CD8-positive, alpha-beta memory T cell (primary cell): ENCODE data around the gene UBC. TPM values are rescaled to one million over a fixed set of nuclear protein-coding genes. Genes with fewer than 3 reads are reported as not detected.
"Not testable (repeated sequence)": the region's sequence is repeated elsewhere in the genome, so short reads cannot be mapped to it uniquely, and the experiment has no call there.

Source experiments
- CTCF ChIA-PET: fragments of 350-600 bp; sonication (Branson Sonifier 250); formaldehyde crosslinking; loops from one replicate; lab custom pipeline; 2021; ENCODE audit warnings: antibody characterized with exemption; lab: Charles Lee
- POLR2A ChIA-PET: fragments of 350-600 bp; sonication (Branson Sonifier 250); formaldehyde crosslinking; loops from one replicate; lab custom pipeline; 2021; ENCODE audit warnings: antibody characterized with exemption; lab: Charles Lee
- DNase-seq, 5 donors: peaks; one replicate each; pipeline versions ENCODE4 v3.0.0 to v3.0.0-alpha.2; 2020 to 2022; ENCODE audit warnings: mixed read lengths in 1 of 5
- H3K27ac ChIP-seq: one replicate; pipeline ENCODE4 v1.7.0; 2013; ENCODE audit warnings: low read depth, mild to moderate bottlenecking, low read length, moderate library complexity
- H3K27me3 ChIP-seq: 2 replicates; pipeline ENCODE4 v1.7.0; 2013; ENCODE audit warnings: low read length, mild to moderate bottlenecking; ENCODE audit not compliant: insufficient read depth, poor library complexity, severe bottlenecking
- H3K36me3 ChIP-seq: 2 replicates; pipeline ENCODE4 v1.7.0; 2013; ENCODE audit warnings: mild to moderate bottlenecking, low read length, moderate library complexity; ENCODE audit not compliant: insufficient read depth
- H3K4me1 ChIP-seq: 2 replicates; pipeline ENCODE4 v1.7.0; 2013; ENCODE audit warnings: mild to moderate bottlenecking, low read length, moderate library complexity; ENCODE audit not compliant: insufficient read depth
- H3K4me3 ChIP-seq: 2 replicates; pipeline ENCODE4 v1.7.0; 2013; ENCODE audit warnings: mild to moderate bottlenecking, low read length
- H3K9me3 ChIP-seq: 2 replicates; pipeline ENCODE4 v1.7.0; 2013; ENCODE audit warnings: mild to moderate bottlenecking, low read length
- H3K27ac Mint-ChIP-seq, 8 donors: one replicate each; pipeline ENCODE4 v1.8.0; 2020 to 2021; ENCODE audit warnings: mixed read lengths in 8 of 8, mild to moderate bottlenecking in 6 of 8, inconsistent platforms in 3 of 8, moderate library complexity in 3 of 8
- H3K27me3 Mint-ChIP-seq, 2 donors: one replicate each; pipeline ENCODE4 v1.8.0; 2020 to 2021; ENCODE audit warnings: mixed read lengths in 2 of 2, mild to moderate bottlenecking in 1 of 2, moderate library complexity in 1 of 2
- H3K36me3 Mint-ChIP-seq, 3 donors: one replicate each; pipeline ENCODE4 v1.8.0; 2020 to 2021; ENCODE audit warnings: mixed read lengths in 3 of 3, inconsistent platforms in 1 of 3, mild to moderate bottlenecking in 1 of 3
- H3K4me1 Mint-ChIP-seq, 3 donors: one replicate each; pipeline ENCODE4 v1.8.0; 2020 to 2021; ENCODE audit warnings: mixed read lengths in 3 of 3, inconsistent platforms in 1 of 3, mild to moderate bottlenecking in 1 of 3
- H3K4me3 Mint-ChIP-seq, 7 donors: one replicate each; pipeline ENCODE4 v1.8.0; 2020 to 2021; ENCODE audit warnings: mixed read lengths in 7 of 7, mild to moderate bottlenecking in 6 of 7, moderate library complexity in 4 of 7, inconsistent platforms in 2 of 7
- H3K9me3 Mint-ChIP-seq, 5 donors: one replicate each; pipeline ENCODE4 v1.8.0; 2020 to 2022; ENCODE audit warnings: mixed read lengths in 5 of 5, mild to moderate bottlenecking in 3 of 5, moderate library complexity in 2 of 5, inconsistent platforms in 1 of 5
- polyA plus RNA-seq: library from polyadenylated mRNA; unstranded; fragments of 300-500 nt; fragmentation: Illumina TruSeq; gene quantifications from one replicate; pipeline ENCODE4 v1.2.3, GENCODE V29; 2021
- total RNA-seq, 2 experiments: library from RNA; stranded (reverse); gene quantifications; one replicate each; pipeline ENCODE4 v1.2.3, GENCODE V29; 2021

Gene UBC
- total and polyA plus RNA-seq, 3 experiments from 2014 or later, result 839 to 1,913 (median 849) TPM

DNA sequence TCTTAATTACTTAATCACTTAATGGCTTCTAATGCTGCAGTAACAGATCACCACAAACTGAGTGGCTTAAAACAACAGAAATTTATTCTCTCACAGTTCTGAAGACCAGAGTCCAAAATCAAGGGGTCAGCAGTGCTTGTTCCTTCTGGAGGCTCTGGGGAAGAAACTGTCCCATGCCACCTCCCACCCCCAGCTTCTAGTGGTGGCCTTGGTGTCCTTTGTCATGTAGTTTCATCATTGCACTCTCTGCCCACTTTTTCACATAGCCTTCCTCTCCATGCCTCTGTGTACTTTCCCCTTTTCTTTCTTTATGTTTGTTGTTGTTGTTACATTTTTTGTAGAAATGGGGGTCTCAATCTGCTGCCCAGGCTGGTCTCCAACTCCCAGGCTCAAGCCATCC is 16.1 kb upstream of the UBC start:
- peak overlapping the region in 1 of 8 donors; percentile 59 for H3K27ac Mint-ChIP-seq
- Histone ChIP-seq H3K36me3 (no peaks in the 10 kb centered on the region), H3K4me3 (no peak overlapping the region), H3K27me3 (no peaks in the 10 kb centered on the region), H3K27ac (no peak overlapping the region), H3K9me3 (no peaks in the 10 kb centered on the region), H3K4me1 (peaks cover 19% of the 10 kb centered on the region)
- H3K27me3 Mint-ChIP-seq, result peaks cover 0 to 10% of the 10 kb centered on the region in 2 donors
- no peak for DNase-seq
- H3K4me1 Mint-ChIP-seq, result peaks cover 21 to 27% (median 23%) of the 10 kb centered on the region in 3 donors
- H3K36me3 Mint-ChIP-seq, result peaks cover 0 to 8% (median 0%) of the 10 kb centered on the region in 3 donors
- H3K4me3 Mint-ChIP-seq, result peak overlapping the region in 4 of 7 donors; percentile 32 to 57 (median 40)
- ChIA-PET CTCF (interaction anchor here (2.8 to 17.0 kb wide), 2 partner anchors 10 to 16 kb away, joined by 17 to 711 read pairs; partner anchors contain the start of gene UBC), POLR2A (interaction anchor here (1.0 kb wide), 2 partner anchors 16 to 24 kb away, joined by 3 read pairs; partner anchors contain the start of gene UBC)
- peaks cover 0 to 10% (median 7%) of the 10 kb centered on the region in 5 donors for H3K9me3 Mint-ChIP-seq

DNA sequence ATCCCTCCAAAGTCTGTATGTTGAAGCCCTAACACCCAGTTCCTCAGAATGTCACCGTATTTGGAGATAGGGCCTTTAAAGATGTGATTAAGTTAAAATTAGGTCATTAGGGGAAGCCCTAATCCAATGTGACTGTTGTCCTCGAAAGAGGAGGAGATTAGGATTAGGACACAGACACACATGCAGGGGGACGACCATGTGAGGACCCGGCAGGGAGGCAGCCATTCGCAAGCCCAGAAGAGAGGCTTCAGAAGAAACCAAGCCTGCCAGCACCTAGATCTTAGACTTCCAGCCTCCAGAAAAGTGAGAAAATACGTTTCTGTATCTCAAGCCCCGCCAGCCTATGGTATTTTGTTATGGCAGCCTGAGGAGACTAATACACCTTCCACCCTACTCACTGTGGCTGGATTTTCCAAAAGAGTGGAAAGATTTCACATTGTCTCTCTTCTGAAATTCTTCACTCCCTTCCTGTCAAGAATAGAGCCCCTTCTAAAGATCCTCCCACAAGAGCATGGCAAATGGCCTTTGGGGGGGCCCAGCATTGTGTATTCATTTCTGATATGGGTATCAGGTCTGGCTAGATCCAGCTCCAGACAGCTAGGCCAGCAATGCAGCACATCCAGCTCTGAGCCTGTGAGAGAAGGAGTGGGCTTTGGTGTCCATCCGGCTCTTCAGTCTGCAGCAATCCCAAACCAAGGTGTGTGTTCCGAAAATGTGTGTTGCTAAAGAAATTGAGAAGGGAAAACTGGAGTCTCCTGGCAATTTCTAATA is 15.4 kb upstream of the UBC start:
- H3K9me3 Mint-ChIP-seq, result peaks cover 0 to 10% (median 7%) of the 10 kb centered on the region in 5 donors
- peak overlapping the region in 5 of 7 donors; percentile 15 to 94 (median 89) for H3K4me3 Mint-ChIP-seq
- Histone ChIP-seq H3K4me3 (no peak overlapping the region), H3K27ac (no peak overlapping the region), H3K4me1 (peaks cover 19% of the 10 kb centered on the region), H3K36me3 (no peaks in the 10 kb centered on the region), H3K27me3 (no peaks in the 10 kb centered on the region), H3K9me3 (no peaks in the 10 kb centered on the region)
- peak in 1 of 5 donors; percentile 17 for DNase-seq
- H3K27me3 Mint-ChIP-seq, result peaks cover 0 to 10% of the 10 kb centered on the region in 2 donors
- POLR2A ChIA-PET, result interaction anchor here (1.0 kb wide), 1 partner anchor 15 kb away, joined by 3 read pairs; the partner anchor contains the start of gene UBC
- H3K4me1 Mint-ChIP-seq, result peaks cover 21 to 27% (median 23%) of the 10 kb centered on the region in 3 donors
- CTCF ChIA-PET, result interaction anchor here (2.8 to 17.0 kb wide), 2 partner anchors 10 to 16 kb away, joined by 17 to 711 read pairs; partner anchors contain the start of gene UBC
- peaks cover 0 to 8% (median 0%) of the 10 kb centered on the region in 3 donors for H3K36me3 Mint-ChIP-seq
- peak overlapping the region in 3 of 8 donors; percentile 30 to 97 (median 50) for H3K27ac Mint-ChIP-seq

GRCh38 chr12:124928912-124929530 is 14.6 kb upstream of the UBC start:
- Histone ChIP-seq H3K4me1 (peaks cover 19% of the 10 kb centered on the region), H3K36me3 (no peaks in the 10 kb centered on the region), H3K27me3 (no peaks in the 10 kb centered on the region), H3K27ac (no peak overlapping the region), H3K4me3 (peak overlapping the region; percentile 60), H3K9me3 (no peaks in the 10 kb centered on the region)
- peaks cover 21 to 29% (median 25%) of the 10 kb centered on the region in 3 donors for H3K4me1 Mint-ChIP-seq
- POLR2A ChIA-PET, result interaction anchor here (1.3 to 3.6 kb wide), 4 partner anchors 9 to 15 kb away, joined by 3 to 25 read pairs (median 20); partner anchors contain the start of gene UBC
- peaks cover 0 to 10% of the 10 kb centered on the region in 2 donors for H3K27me3 Mint-ChIP-seq
- DNase-seq, result peak in 1 of 5 donors; percentile 30
- CTCF ChIA-PET, result interaction anchor here (0.7 to 30.2 kb wide), 5 partner anchors 9 to 22 kb away, joined by 3 to 711 read pairs (median 14); partner anchors contain the start of gene UBC
- H3K27ac Mint-ChIP-seq, result peak overlapping the region in 6 of 8 donors; percentile 61 to 97 (median 87)
- peak overlapping the region; percentile 89 to 96 (median 93) for H3K4me3 Mint-ChIP-seq
- peaks cover 0 to 10% (median 7%) of the 10 kb centered on the region in 5 donors for H3K9me3 Mint-ChIP-seq
- peaks cover 0 to 8% (median 0%) of the 10 kb centered on the region in 3 donors for H3K36me3 Mint-ChIP-seq

- peaks cover 0 to 10% (median 7%) of the 10 kb centered on the region in 5 donors for H3K9me3 Mint-ChIP-seq
- Histone ChIP-seq H3K36me3 (no peaks in the 10 kb centered on the region), H3K27me3 (no peaks in the 10 kb centered on the region), H3K9me3 (no peaks in the 10 kb centered on the region), H3K27ac (peak overlapping the region; percentile 69), H3K4me3 (peak overlapping the region; percentile 60), H3K4me1 (peaks cover 19% of the 10 kb centered on the region)
- H3K36me3 Mint-ChIP-seq, result peaks cover 0 to 8% (median 0%) of the 10 kb centered on the region in 3 donors
- ChIA-PET CTCF (interaction anchor here (0.7 to 30.2 kb wide), 5 partner anchors 10 to 22 kb away, joined by 3 to 711 read pairs (median 14); partner anchors contain the start of gene UBC), POLR2A (interaction anchor here (1.3 to 3.6 kb wide), 7 partner anchors 8 to 22 kb away, joined by 3 to 25 read pairs (median 18); partner anchors contain the start of gene UBC)
- H3K27ac Mint-ChIP-seq, result peak overlapping the region; percentile 91 to 97 (median 96)
- peak in 1 of 5 donors; percentile 8 for DNase-seq
- H3K4me1 Mint-ChIP-seq, result peaks cover 21 to 31% (median 25%) of the 10 kb centered on the region in 3 donors
- peaks cover 0 to 10% of the 10 kb centered on the region in 2 donors for H3K27me3 Mint-ChIP-seq
- peak overlapping the region; percentile 89 to 96 (median 93) for H3K4me3 Mint-ChIP-seq
These were observed 13.9 kb upstream of the UBC start for GRCh38 chr12:124928095-124928911.

DNA sequence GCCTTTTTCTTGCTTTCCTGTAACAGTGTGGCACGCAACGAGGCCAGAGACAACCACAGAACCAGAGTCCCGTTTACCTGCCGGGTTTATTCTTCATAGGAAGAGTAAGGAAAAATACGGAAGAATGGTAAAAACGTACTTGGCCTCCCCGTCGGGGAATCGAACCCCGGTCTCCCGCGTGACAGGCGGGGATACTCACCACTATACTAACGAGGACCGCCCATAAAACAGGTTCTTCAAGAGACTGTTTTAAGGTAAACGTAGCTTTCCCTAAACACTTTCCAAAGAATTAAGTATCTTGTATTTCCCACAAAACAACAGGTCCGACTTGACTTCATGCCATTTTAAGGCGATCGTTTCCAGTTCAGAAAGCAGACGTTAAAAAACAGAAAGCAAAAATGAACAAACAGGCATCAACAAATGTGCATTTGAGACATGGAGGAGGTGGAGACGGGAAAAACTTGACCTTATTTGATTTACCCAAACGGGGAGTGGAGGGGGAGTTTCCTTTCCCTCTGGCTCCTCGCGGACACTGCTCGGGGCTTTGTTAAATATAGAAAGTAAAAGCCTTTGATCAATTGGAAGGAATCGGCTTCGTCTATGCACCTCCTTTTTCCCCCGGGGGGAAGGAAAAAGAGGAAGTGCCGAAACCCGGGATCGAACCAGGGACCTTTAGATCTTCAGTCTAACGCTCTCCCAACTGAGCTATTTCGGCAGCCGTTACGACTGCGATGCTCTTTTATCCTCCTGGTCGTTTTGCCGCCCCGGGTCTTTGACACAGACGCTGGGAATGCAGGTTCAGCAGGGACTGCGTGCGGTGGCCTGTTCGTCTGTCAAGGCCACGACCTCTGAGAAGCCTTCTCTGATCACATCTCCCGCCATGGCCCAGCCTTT is 13.0 kb upstream of the UBC start:
- DNase-seq, result peak; percentile 83 to 94 (median 87)
- H3K36me3 Mint-ChIP-seq, result peaks cover 0 to 8% (median 0%) of the 10 kb centered on the region in 3 donors
- peaks cover 21 to 36% (median 25%) of the 10 kb centered on the region in 3 donors for H3K4me1 Mint-ChIP-seq
- H3K9me3 ChIP-seq, result no peaks in the 10 kb centered on the region
- peak overlapping the region; percentile 69 to 97 (median 96) for H3K27ac Mint-ChIP-seq
- H3K4me1 ChIP-seq, result peaks cover 23% of the 10 kb centered on the region
- peaks cover 0 to 10% (median 7%) of the 10 kb centered on the region in 5 donors for H3K9me3 Mint-ChIP-seq
- peak overlapping the region; percentile 60 for H3K4me3 ChIP-seq
- POLR2A ChIA-PET, result interaction anchor here (1.3 to 3.6 kb wide), 7 partner anchors 7 to 21 kb away, joined by 3 to 25 read pairs (median 18); partner anchors contain the start of gene UBC
- H3K27me3 ChIP-seq, result no peaks in the 10 kb centered on the region
- H3K27me3 Mint-ChIP-seq, result peaks cover 0 to 10% of the 10 kb centered on the region in 2 donors
- H3K27ac ChIP-seq, result peak overlapping the region; percentile 69
- H3K4me3 Mint-ChIP-seq, result peak overlapping the region; percentile 89 to 96 (median 93)
- CTCF ChIA-PET, result interaction anchor here (1.0 to 30.2 kb wide), 5 partner anchors 10 to 21 kb away, joined by 3 to 711 read pairs (median 14); partner anchors contain the start of gene UBC
- H3K36me3 ChIP-seq, result no peaks in the 10 kb centered on the region

DNA sequence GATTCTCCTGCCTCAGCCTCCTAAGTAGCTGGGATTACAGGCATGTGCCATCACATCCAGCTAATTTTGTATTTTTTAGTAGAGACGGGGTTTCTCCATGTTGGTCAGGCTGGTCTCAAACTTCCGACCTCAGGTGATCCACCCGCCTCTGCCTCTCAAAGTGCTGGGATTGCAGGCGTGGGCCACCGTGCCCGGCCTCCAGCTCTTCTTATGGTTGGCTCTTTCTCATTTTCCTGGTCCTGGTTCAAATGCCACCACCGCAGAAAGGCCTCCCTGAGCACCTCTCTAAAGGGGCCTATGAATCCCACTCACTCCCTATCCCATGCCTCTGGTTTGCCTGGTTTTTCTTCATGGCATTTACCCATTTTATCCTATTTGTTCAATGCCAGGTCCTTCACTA is 11.3 kb upstream of the UBC start:
- H3K27me3 Mint-ChIP-seq, result peaks cover 0 to 15% of the 10 kb centered on the region in 2 donors
- not testable (repeated sequence) for H3K4me3 ChIP-seq, H3K9me3 Mint-ChIP-seq, H3K9me3 ChIP-seq, H3K27me3 ChIP-seq, H3K27ac ChIP-seq, H3K36me3 ChIP-seq, H3K36me3 Mint-ChIP-seq
- H3K4me1 Mint-ChIP-seq, result peaks cover 37 to 52% (median 40%) of the 10 kb centered on the region in 3 donors
- H3K4me1 ChIP-seq, result peaks cover 40% of the 10 kb centered on the region
- CTCF ChIA-PET, result interaction anchor here (3.8 to 30.2 kb wide), 2 partner anchors 12 kb away, joined by 16 to 711 read pairs; partner anchors contain the start of gene UBC
- H3K27ac Mint-ChIP-seq, result peak overlapping the region in 3 of 8 donors; percentile 38 to 97 (median 61)
- POLR2A ChIA-PET, result interaction anchor here (3.6 kb wide), 1 partner anchor 11 kb away, joined by 25 read pairs; the partner anchor contains the start of gene UBC
- peak in 1 of 5 donors; percentile 19 for DNase-seq
- H3K4me3 Mint-ChIP-seq, result peak overlapping the region in 3 of 7 donors; percentile 54 to 90 (median 56)
